Hematopoietic multipotent progenitor cell treated with erythropoietin and hydrocortisone succinate and interleukin-3 and kit ligand, for 4 days (in vitro differentiated cells): Measurements from ENCODE around the gene TRIM72.
"Not testable (repeated sequence)": the region's sequence is repeated elsewhere in the genome, so short reads cannot be mapped to it uniquely, and the experiment has no call there.

Experiments used
- DNase-seq: peaks from one replicate; pipeline ENCODE4 v3.0.0-alpha.2; 2015

Gene TRIM72

GRCh38 chr16:31190818-31191444, 23.0 kb upstream of the TRIM72 start:
- no peak for DNase-seq

- DNase-seq = no peak
Measured at GRCh38 chr16:31191697-31192428, 22.1 kb upstream of the TRIM72 start.

- DNase-seq = no peak
Measured at GRCh38 chr16:31192856-31193642, 20.9 kb upstream of the TRIM72 start.

GRCh38 chr16:31193874-31194273, 20.0 kb upstream of the TRIM72 start:
- DNase-seq = no peak

GRCh38 chr16:31194898-31195297, 19.0 kb upstream of the TRIM72 start:
- DNase-seq = no peak

GRCh38 chr16:31195861-31196260, 18.1 kb upstream of the TRIM72 start:
- not testable (repeated sequence) for DNase-seq

GRCh38 chr16:31196324-31197088, 17.4 kb upstream of the TRIM72 start:
- no peak for DNase-seq

GRCh38 chr16:31198207-31198882, 15.6 kb upstream of the TRIM72 start:
- no peak for DNase-seq

- DNase-seq = no peak
Measured at GRCh38 chr16:31199430-31200041, 14.4 kb upstream of the TRIM72 start.

- DNase-seq = not testable (repeated sequence)
Measured at GRCh38 chr16:31200111-31200510, 13.8 kb upstream of the TRIM72 start.

- DNase-seq = peak; percentile 89
Measured at GRCh38 chr16:31200821-31201568, 12.9 kb upstream of the TRIM72 start.

GRCh38 chr16:31201582-31202413, 12.1 kb upstream of the TRIM72 start:
- DNase-seq = peak; percentile 79

- DNase-seq = peak; percentile 82
Measured at GRCh38 chr16:31202414-31203375, 11.2 kb upstream of the TRIM72 start, which contains the start of gene PYCARD. Gene PYCARD, minus strand, starts transcription at chr16:31202760. Its CDS starts 70 bp downstream, at chr16:31202690.

- DNase-seq = no peak
Measured at GRCh38 chr16:31204871-31205666, 8.8 kb upstream of the TRIM72 start.

- DNase-seq = no peak
Measured at GRCh38 chr16:31206776-31207175, 7.1 kb upstream of the TRIM72 start.

- DNase-seq = no peak
Measured at GRCh38 chr16:31213342-31213741, 577 bp upstream of the TRIM72 start.

GRCh38 chr16:31214708-31215286, 878 bp downstream of the TRIM72 start:
- DNase-seq = peak; percentile 49
